ENCODE measurements around the gene RNF152.
"Not testable (repeated sequence)": the region's sequence is repeated elsewhere in the genome, so short reads cannot be mapped to it uniquely, and the experiment has no call there.

RNF152 gene

DNA sequence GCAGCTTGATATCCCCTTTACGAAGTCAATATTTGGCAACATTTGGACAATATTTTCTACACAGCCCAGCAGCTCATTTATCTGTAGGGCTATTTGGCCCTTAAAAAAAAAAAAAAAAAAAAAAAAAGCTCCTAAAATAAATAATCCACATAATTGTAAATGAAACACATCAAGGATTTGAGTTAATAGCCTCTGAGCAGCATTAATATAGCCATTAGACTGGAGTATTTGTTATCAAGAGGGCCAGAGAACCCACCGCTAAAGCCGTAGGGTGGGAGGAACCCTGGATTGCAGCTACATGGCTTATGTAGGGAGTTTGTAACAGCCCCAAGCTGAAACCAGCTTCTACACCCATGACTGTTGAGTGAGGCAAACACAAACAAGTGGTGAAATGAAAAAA, 84.5 kb downstream of the RNF152 start:
- no peak for DNase-seq

DNA sequence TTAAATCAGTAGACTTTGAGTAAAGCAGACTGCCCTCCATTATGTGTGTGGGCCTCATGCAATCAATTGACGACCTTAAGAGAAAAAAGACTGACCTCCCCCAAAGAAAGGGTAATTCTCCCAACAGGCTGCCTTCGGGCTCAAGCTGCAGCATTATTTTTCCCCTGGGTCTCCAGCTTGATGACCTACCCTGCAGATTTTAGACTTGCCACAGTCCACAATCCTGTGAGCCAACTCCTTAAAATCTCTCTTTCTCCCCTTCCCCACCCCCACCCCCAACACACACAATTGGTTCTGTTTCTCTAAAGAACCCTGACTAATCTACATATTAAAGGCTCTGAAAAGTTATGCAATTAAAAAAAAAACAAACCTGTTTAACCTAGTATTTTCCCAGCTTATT, 89.4 kb downstream of the RNF152 start:
- no peak for DNase-seq

- peak; percentile 15 for DNase-seq
Measured at GRCh38 chr18:61797696-61798590, 94.9 kb downstream of the RNF152 start.

GRCh38 chr18:61791031-61791430, 101.8 kb downstream of the RNF152 start:
- DNase-seq, result no peak

- DNase-seq, result not testable (repeated sequence)
Measured at GRCh38 chr18:61787011-61787670, 105.7 kb downstream of the RNF152 start.

GRCh38 chr18:61785588-61785987, 107.2 kb downstream of the RNF152 start:
- no peak for DNase-seq

GRCh38 chr18:61784834-61785233, 108.0 kb downstream of the RNF152 start:
- no peak for DNase-seq

DNA sequence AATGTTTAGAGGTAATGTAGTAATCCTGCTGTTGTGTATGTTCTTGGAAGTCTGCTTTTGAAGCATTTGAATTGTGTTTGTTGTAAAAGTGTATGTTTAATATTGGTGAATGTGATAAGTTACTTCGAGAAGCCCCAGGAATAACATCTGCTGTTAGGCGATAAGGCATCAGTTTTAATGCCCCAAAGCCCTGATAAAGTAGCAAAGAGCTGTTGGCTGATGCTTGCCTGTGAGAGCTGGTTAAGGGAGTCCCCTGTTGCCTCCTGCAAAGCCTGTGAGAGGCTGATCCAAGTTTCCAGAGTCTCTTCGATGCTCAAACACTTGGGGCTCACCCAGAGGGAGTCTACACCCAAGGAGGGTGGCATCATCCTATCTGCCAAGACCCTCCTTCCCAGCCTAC, 110.3 kb downstream of the RNF152 start:
- DNase-seq, result no peak

GRCh38 chr18:61776201-61776600, 116.6 kb downstream of the RNF152 start:
- not testable (repeated sequence) for DNase-seq

DNA sequence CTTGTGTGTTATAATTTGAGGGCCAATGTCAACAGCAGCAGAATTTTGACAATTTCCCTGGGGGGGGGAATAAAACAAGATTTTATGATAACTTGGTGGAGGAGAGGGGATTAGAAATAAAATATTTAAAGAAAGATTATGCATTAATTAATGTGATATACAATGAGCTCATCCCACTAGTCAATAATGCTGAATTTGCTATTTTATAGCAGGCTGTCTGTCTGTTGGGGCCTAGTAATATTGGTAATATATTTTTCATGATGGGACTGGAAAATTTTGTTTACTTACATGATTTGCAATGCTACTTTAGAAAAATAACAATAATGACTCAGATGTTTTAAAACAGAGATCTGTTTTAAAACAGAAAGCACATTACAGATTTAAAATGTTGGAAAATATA, 118.0 kb downstream of the RNF152 start:
- DNase-seq, result no peak

- no peak for DNase-seq
Measured at GRCh38 chr18:61772293-61772848, 120.4 kb downstream of the RNF152 start.

DNA sequence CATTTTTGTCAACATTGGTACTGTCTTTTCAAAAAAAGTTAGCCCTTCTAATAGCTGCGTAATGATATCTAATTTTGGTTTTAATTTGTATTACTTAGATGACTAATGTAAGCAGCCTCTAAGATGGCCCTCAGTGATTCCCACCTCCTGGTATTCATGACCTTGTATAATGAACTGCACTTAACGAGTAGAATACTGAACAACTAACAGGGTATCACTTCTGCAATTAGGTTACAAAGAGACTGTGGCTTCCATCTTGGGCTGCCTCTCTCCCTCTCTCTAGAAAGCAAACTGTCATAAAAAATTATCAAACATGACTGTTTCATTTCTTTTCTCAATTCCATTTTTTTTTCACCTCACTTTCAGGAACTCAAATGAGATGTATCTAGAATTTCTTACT, 120.9 kb downstream of the RNF152 start:
- DNase-seq, result no peak

GRCh38 chr18:61770279-61770678, 122.5 kb downstream of the RNF152 start:
- no peak for DNase-seq

DNA sequence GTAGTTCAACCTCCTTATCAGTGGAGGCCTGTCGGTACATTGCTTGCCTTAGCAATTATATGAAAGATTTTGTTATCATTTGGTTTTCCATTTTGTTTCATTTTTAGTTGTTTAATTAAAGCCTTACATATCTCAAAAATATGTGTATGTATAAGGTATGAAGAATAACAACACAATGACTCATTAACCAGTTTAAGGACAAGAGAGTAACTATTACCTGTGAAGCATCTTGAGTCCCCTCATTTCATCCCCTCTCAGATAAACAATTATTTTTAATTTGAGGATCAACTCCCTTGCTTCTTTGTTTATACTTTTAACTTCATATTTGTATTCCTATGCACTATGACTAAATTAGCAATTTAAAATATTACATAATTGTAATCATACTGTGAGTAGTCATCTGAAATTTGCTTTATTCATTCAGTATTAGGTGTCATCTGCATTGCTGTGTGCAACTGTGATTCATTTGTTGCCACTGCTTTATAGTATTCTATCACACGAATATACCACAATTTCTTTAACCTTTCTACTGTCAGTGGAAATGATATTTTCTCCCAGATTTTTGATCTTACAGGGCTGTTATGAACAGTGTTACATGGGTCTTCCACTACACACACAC, 126.4 kb downstream of the RNF152 start:
- no peak for DNase-seq

DNA sequence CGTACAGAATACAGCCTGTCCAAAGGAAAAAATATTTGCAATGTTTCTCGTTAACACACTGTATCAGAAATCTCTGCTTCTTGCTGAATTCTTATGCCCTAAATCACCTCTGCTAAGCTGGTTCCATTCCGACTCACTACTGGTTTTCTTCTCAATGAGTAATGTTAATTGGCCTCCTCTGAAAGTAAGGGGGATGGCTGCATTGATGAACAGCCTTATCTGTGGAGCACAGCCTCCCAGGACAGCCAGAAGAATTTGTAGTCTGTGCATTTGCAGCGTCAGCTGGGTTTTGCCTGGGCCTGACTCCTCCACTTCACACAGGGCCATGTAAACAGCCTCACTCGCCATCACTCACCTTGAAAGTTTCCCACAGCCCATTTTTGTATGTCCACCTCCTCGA, 127.7 kb downstream of the RNF152 start:
- DNase-seq, result no peak

- DNase-seq, result no peak
Measured at GRCh38 chr18:61764381-61764780, 128.4 kb downstream of the RNF152 start.

DNA sequence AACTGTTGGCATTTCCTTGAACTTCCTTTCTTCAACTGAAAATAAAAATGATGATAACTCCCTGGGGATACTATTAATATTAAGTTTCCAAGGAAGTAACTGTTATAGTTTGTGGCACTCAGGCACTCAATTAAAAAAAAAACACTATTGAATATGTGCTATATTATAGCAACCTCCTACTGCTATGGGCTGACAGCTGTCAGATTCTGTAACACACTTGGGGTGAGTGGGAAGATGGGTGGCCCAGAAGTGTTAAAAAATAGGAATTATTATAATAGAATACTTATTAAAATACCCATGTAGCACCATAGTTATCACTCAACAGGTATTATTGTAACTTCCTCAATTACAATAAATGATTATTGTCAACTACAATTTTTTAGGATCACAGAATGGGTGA, 130.9 kb downstream of the RNF152 start:
- DNase-seq, result no peak

Data from DMS79 treated with DMSO at 0.1 percent for 48 hours (cell line).